Measurements from ENCODE around the gene TSBP1.

DNA sequence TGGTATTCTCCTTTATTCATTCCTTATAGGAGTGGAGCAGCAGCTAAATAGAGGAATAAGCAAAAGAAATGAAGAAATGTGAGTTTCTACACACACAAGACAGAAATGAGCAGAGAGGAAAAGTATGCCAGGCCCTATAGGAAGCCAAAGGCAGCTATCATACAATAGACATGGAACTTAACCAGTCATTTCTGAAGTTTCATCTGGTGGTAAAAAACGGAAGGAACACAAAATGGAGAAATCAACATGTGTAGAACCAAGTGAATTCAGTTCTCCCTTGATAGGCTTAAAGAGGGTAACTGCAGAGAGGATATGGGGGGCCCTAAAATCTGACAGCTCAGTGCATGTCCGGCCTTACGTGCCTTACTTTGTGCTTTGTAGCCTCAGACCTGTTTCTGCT lies 44.6 kb downstream of the TSBP1 start:
- TF ChIP-seq EP300 (IDR thresholded peaks at IDR 0.05), result no peak
- TF ChIP-seq, protein P1, sequence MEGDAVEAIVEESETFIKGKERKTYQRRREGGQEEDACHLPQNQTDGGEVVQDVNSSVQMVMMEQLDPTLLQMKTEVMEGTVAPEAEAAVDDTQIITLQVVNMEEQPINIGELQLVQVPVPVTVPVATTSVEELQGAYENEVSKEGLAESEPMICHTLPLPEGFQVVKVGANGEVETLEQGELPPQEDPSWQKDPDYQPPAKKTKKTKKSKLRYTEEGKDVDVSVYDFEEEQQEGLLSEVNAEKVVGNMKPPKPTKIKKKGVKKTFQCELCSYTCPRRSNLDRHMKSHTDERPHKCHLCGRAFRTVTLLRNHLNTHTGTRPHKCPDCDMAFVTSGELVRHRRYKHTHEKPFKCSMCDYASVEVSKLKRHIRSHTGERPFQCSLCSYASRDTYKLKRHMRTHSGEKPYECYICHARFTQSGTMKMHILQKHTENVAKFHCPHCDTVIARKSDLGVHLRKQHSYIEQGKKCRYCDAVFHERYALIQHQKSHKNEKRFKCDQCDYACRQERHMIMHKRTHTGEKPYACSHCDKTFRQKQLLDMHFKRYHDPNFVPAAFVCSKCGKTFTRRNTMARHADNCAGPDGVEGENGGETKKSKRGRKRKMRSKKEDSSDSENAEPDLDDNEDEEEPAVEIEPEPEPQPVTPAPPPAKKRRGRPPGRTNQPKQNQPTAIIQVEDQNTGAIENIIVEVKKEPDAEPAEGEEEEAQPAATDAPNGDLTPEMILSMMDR (IDR thresholded peaks at IDR 0.05), result no peak
